Suprapubic skin (tissue), 4 donors: ENCODE data around the gene PPP4R1.

ENCODE experiments used
- POLR2A ChIP-seq, 2 donors: fragments of 450-650 bp; IDR thresholded peaks; one replicate each; pipeline ENCODE4 v1.6.1; 2017; ENCODE audit warnings: antibody characterized with exemption in 2 of 2, mild to moderate bottlenecking in 2 of 2, moderate library complexity in 2 of 2
- POLR2AphosphoS5 ChIP-seq, 3 donors: sonication (generic); formaldehyde crosslinking; IDR thresholded peaks; one replicate each; pipeline ENCODE4 v1.6.1; 2017; ENCODE audit warnings: antibody characterized with exemption in 3 of 3
- TF ChIP-seq, protein P1 (sequence below), 2 donors: fragments of 200-600 bp in 1 of 2; fragments of 450-650 bp in 1 of 2; sonication (generic) in 1 of 2; IDR thresholded peaks; one replicate each; pipeline ENCODE4 v1.5.1; 2016 to 2019; ENCODE audit warnings: antibody characterized with exemption in 2 of 2, mild to moderate bottlenecking in 1 of 2, moderate library complexity in 1 of 2

DNA sequence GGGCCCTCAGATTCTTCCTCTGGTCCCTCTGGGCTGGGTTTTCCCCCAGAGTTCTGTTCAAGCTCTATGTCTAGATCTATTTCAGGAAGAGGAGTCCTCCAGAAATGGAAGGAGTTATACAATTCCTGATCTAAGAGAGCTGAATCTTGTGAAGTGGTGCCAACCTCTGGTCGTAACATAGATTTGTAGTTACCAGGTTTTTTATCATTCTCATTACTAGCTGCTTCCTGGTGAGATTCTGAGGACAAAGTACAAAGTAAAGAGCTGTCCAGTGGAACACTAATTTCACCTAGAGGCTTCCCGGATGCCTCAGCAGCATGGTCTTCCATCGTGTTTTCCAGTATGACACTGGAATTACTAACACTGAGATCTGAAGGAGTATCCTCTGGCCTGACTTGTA is 44.1 kb downstream of the PPP4R1 start:
- TF ChIP-seq, protein P1, sequence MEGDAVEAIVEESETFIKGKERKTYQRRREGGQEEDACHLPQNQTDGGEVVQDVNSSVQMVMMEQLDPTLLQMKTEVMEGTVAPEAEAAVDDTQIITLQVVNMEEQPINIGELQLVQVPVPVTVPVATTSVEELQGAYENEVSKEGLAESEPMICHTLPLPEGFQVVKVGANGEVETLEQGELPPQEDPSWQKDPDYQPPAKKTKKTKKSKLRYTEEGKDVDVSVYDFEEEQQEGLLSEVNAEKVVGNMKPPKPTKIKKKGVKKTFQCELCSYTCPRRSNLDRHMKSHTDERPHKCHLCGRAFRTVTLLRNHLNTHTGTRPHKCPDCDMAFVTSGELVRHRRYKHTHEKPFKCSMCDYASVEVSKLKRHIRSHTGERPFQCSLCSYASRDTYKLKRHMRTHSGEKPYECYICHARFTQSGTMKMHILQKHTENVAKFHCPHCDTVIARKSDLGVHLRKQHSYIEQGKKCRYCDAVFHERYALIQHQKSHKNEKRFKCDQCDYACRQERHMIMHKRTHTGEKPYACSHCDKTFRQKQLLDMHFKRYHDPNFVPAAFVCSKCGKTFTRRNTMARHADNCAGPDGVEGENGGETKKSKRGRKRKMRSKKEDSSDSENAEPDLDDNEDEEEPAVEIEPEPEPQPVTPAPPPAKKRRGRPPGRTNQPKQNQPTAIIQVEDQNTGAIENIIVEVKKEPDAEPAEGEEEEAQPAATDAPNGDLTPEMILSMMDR (IDR thresholded peaks at IDR 0.05): no peak
- no peak for TF ChIP-seq POLR2A (IDR thresholded peaks at IDR 0.05)
- TF ChIP-seq POLR2AphosphoS5 (IDR thresholded peaks at IDR 0.05): no peak
